Mesenchymal stem cell (in vitro differentiated cells and primary cell): Measurements from ENCODE around the gene SIAH3.
"Not testable (repeated sequence)": the region's sequence is repeated elsewhere in the genome, so short reads cannot be mapped to it uniquely, and the experiment has no call there.

Experiments
- DNase-seq: peaks from one replicate; pipeline ENCODE4 v3.0.0-alpha.2; 2013
- H2AFZ ChIP-seq: one replicate; pipeline ENCODE4 v1.6.1; 2013; ENCODE audit warnings: low read depth, mild to moderate bottlenecking, control low read depth, inconsistent platforms, low read length, moderate library complexity
- H2AK5ac ChIP-seq: 2 replicates; pipeline ENCODE4 v1.6.1; 2013; ENCODE audit warnings: low read length, moderate library complexity, mild to moderate bottlenecking, inconsistent platforms; ENCODE audit not compliant: severe bottlenecking
- H2BK120ac ChIP-seq: one replicate; pipeline ENCODE4 v1.6.1; 2013; ENCODE audit warnings: low read depth, mild to moderate bottlenecking, inconsistent platforms, low read length, moderate library complexity
- H2BK12ac ChIP-seq, 2 experiments: one replicate each; pipeline ENCODE4 v1.6.1; 2013; ENCODE audit warnings: inconsistent platforms in 2 of 2, low read length in 2 of 2, mild to moderate bottlenecking in 2 of 2, moderate library complexity in 2 of 2, control low read depth in 1 of 2
- H2BK15ac ChIP-seq: one replicate; pipeline ENCODE4 v1.6.1; 2013; ENCODE audit warnings: mild to moderate bottlenecking, low read depth, inconsistent platforms; ENCODE audit not compliant: poor library complexity, severe bottlenecking
- H2BK5ac ChIP-seq: 2 replicates; pipeline ENCODE4 v1.6.1; 2013; ENCODE audit warnings: low read depth, mild to moderate bottlenecking, low read length, control low read depth, inconsistent platforms; ENCODE audit not compliant: poor library complexity, severe bottlenecking
- H3K14ac ChIP-seq, 2 experiments: one replicate each; pipeline ENCODE4 v1.6.1; 2013; ENCODE audit warnings: inconsistent platforms in 2 of 2, low read length in 2 of 2, control low read depth in 1 of 2, mild to moderate bottlenecking in 1 of 2, moderate library complexity in 1 of 2
- H3K18ac ChIP-seq, 2 experiments: one replicate each; pipeline ENCODE4 v1.6.1; 2013; ENCODE audit warnings: inconsistent platforms in 2 of 2, low read length in 2 of 2, control low read depth in 1 of 2, low read depth in 1 of 2, mild to moderate bottlenecking in 1 of 2
- H3K23ac ChIP-seq, 2 experiments: one replicate each; pipeline ENCODE4 v1.6.1; 2013; ENCODE audit warnings: inconsistent platforms in 2 of 2, low read length in 2 of 2, mild to moderate bottlenecking in 2 of 2, moderate library complexity in 2 of 2, control low read depth in 1 of 2
- H3K27ac ChIP-seq: 2 replicates; pipeline ENCODE4 v1.5.1; 2013; ENCODE audit warnings: mild to moderate bottlenecking, moderate library complexity, low read length, control low read depth, inconsistent platforms; ENCODE audit not compliant: poor library complexity, severe bottlenecking
- H3K27me3 ChIP-seq, 2 experiments: 2 replicates each; pipeline versions ENCODE4 v1.6.1 to v1.7.0; 2013; ENCODE audit warnings: low read length in 2 of 2, mild to moderate bottlenecking in 2 of 2, moderate library complexity in 2 of 2, control low read depth in 1 of 2, inconsistent platforms in 1 of 2; ENCODE audit not compliant: control insufficient read depth in 1 of 2, insufficient read depth in 1 of 2
- H3K36me3 ChIP-seq, 2 experiments: 2 replicates each; pipeline versions ENCODE4 v1.6.1 to v1.7.0; 2013; ENCODE audit warnings: low read length in 2 of 2, control low read depth in 1 of 2, inconsistent platforms in 1 of 2, low read depth in 1 of 2, mild to moderate bottlenecking in 1 of 2; ENCODE audit not compliant: insufficient read depth in 2 of 2, control insufficient read depth in 1 of 2
- H3K4ac ChIP-seq, 2 experiments: one replicate each; pipeline ENCODE4 v1.6.1; 2013; ENCODE audit warnings: inconsistent platforms in 2 of 2, low read length in 2 of 2, mild to moderate bottlenecking in 2 of 2, moderate library complexity in 2 of 2, control low read depth in 1 of 2, low read depth in 1 of 2
- H3K4me1 ChIP-seq: 2 replicates; pipeline ENCODE4 v1.6.1; 2013; ENCODE audit warnings: low read depth, low read length, control low read depth; ENCODE audit not compliant: control insufficient read depth, insufficient read depth
- H3K4me2 ChIP-seq: 2 replicates; pipeline ENCODE4 v1.6.1; 2013; ENCODE audit warnings: low read length, mild to moderate bottlenecking, inconsistent platforms; ENCODE audit not compliant: poor library complexity, severe bottlenecking
- H3K4me3 ChIP-seq, 2 experiments: 2 replicates each; pipeline versions ENCODE4 v1.5.1 to v1.7.0; 2013; ENCODE audit warnings: low read length in 2 of 2, mild to moderate bottlenecking in 2 of 2, control low read depth in 1 of 2, low read depth in 1 of 2; ENCODE audit not compliant: insufficient read depth in 1 of 2
- H3K79me1 ChIP-seq: replicated peaks from 2 replicates; pipeline ENCODE4 v1.6.1; 2013; ENCODE audit warnings: mild to moderate bottlenecking, control low read depth, low read length, inconsistent platforms; ENCODE audit not compliant: poor library complexity, severe bottlenecking
- H3K9ac ChIP-seq: 2 replicates; pipeline ENCODE4 v1.7.0; 2013; ENCODE audit warnings: mild to moderate bottlenecking, low read length, moderate library complexity
- H3K9me3 ChIP-seq: 2 replicates; pipeline ENCODE4 v1.7.0; 2013; ENCODE audit warnings: mild to moderate bottlenecking, low read length; ENCODE audit not compliant: control insufficient read depth
- H4K8ac ChIP-seq: one replicate; pipeline ENCODE4 v1.6.1; 2013; ENCODE audit warnings: inconsistent platforms, mild to moderate bottlenecking, low read length, moderate library complexity
- H4K91ac ChIP-seq: one replicate; pipeline ENCODE4 v1.6.1; 2013; ENCODE audit warnings: mild to moderate bottlenecking, low read length, inconsistent platforms
- WGBS: methylation state at CpG from one replicate; pipeline ENCODE4 v1.1.7; 2013; ENCODE audit warnings: mixed read lengths; 5-methylcytosine and 5-hydroxymethylcytosine counted together

Gene SIAH3

DNA sequence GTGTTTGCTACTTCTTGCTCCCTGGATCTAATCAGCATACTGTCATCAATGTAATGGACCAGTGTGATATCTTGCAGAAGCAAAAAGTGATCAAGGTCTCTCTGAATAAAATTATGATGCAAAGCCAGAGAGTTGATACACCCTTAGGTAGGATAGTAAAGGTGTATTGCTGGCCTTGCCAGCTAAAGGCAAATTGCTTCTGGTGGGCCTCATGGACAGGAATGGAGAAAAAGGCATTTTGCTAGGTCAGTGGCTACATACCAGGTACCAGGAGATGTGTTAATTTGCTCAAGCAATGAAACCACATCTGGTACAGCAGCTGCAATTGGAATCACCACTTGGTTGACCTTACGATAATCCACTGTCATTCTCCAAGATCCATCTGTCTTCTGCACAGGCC lies 95.1 kb downstream of the SIAH3 start:
- H3K4me2 ChIP-seq, H4K8ac ChIP-seq, H3K4me1 ChIP-seq, H2BK5ac ChIP-seq, H3K18ac ChIP-seq, H3K4ac ChIP-seq, H2BK12ac ChIP-seq, H3K79me1 ChIP-seq, H3K9ac ChIP-seq, H2AK5ac ChIP-seq, H3K27me3 ChIP-seq, H3K27ac ChIP-seq, H3K23ac ChIP-seq, H3K36me3 ChIP-seq, H2BK15ac ChIP-seq, H3K4me3 ChIP-seq, H4K91ac ChIP-seq, H2BK120ac ChIP-seq, DNase-seq, H2AFZ ChIP-seq, H3K14ac ChIP-seq: not testable (repeated sequence)
- H3K9me3 ChIP-seq: peaks cover 32% of the 10 kb centered on the region
- no CpG with 5 or more reads among the region's 1 CpG for WGBS

- Histone ChIP-seq H3K9me3 (peaks cover 8% of the 10 kb centered on the region), H3K79me1 (no peaks in the 10 kb centered on the region), H2BK5ac (no peak overlapping the region), H2AFZ (no peak overlapping the region), H4K91ac (no peak overlapping the region), H2BK15ac (no peak overlapping the region), H3K27ac (no peak overlapping the region), H3K23ac (no peak overlapping the region), H3K4me2 (no peak overlapping the region), H3K4me1 (no peaks in the 10 kb centered on the region), H2AK5ac (no peak overlapping the region), H2BK120ac (no peak overlapping the region), H3K36me3 (no peaks in the 10 kb centered on the region), H4K8ac (no peak overlapping the region), H3K4ac (no peak overlapping the region), H3K9ac (no peak overlapping the region), H3K4me3 (no peak overlapping the region), H3K27me3 (peaks cover 25 to 34% of the 10 kb centered on the region in 2 experiments), H3K14ac (no peak overlapping the region), H2BK12ac (no peak overlapping the region), H3K18ac (no peak overlapping the region)
- 71% methylated on average over 1 of the region's 1 CpG for WGBS
- DNase-seq: no peak
Observed at GRCh38 chr13:45752510-45752909, 99.0 kb downstream of the SIAH3 start.

GRCh38 chr13:45751885-45752284 lies 99.7 kb downstream of the SIAH3 start:
- H3K9me3 ChIP-seq: peaks cover 1% of the 10 kb centered on the region
- no peaks in the 10 kb centered on the region for H3K36me3 ChIP-seq
- H3K4me2 ChIP-seq: no peak overlapping the region
- H3K27ac ChIP-seq: no peak overlapping the region
- H3K18ac ChIP-seq: no peak overlapping the region
- H4K8ac ChIP-seq: no peak overlapping the region
- H2BK5ac ChIP-seq: no peak overlapping the region
- H2AK5ac ChIP-seq: no peak overlapping the region
- no peak overlapping the region for H3K9ac ChIP-seq
- H3K14ac ChIP-seq: no peak overlapping the region
- H2BK12ac ChIP-seq: no peak overlapping the region
- no peaks in the 10 kb centered on the region for H3K79me1 ChIP-seq
- DNase-seq: no peak
- H3K27me3 ChIP-seq: peaks cover 25 to 34% of the 10 kb centered on the region in 2 experiments
- no peak overlapping the region for H2BK15ac ChIP-seq
- no peaks in the 10 kb centered on the region for H3K4me1 ChIP-seq
- no peak overlapping the region for H3K4me3 ChIP-seq
- H3K4ac ChIP-seq: no peak overlapping the region
- peak overlapping the region; percentile 45 for H4K91ac ChIP-seq
- no peak overlapping the region for H2AFZ ChIP-seq
- H2BK120ac ChIP-seq: no peak overlapping the region
- no peak overlapping the region for H3K23ac ChIP-seq

DNA sequence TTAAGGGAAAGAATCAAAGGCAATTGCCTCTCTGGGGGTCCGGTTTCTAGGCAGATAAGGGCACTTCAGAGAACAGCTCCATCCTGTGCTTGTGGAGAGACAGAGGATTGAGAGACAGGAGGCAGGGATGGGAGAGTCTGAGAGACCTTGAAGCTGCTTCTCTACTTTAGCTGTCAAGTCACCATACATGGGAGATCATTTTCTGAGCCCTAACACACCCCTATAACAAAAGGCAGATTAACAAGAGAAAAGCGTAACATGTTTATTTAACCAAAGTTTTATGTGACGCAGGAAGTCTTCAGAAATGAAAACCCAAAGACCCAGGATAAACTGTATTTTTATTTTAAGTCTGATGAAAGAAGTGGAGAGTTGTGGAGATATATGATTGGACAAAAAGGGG lies 101.0 kb downstream of the SIAH3 start:
- no peak overlapping the region for H2AK5ac ChIP-seq
- no peak overlapping the region for H3K4me3 ChIP-seq
- H3K23ac ChIP-seq: no peak overlapping the region
- H4K8ac ChIP-seq: no peak overlapping the region
- DNase-seq: no peak
- H2BK120ac ChIP-seq: no peak overlapping the region
- no peak overlapping the region for H2BK12ac ChIP-seq
- H3K79me1 ChIP-seq: no peaks in the 10 kb centered on the region
- H3K27me3 ChIP-seq: peaks cover 25 to 38% of the 10 kb centered on the region in 2 experiments
- H4K91ac ChIP-seq: no peak overlapping the region
- H3K18ac ChIP-seq: no peak overlapping the region
- H2BK5ac ChIP-seq: no peak overlapping the region
- H3K14ac ChIP-seq: no peak overlapping the region
- H3K27ac ChIP-seq: no peak overlapping the region
- H2AFZ ChIP-seq: no peak overlapping the region
- 92% methylated on average over 3 of the region's 3 CpGs for WGBS
- no peaks in the 10 kb centered on the region for H3K4me1 ChIP-seq
- no peaks in the 10 kb centered on the region for H3K36me3 ChIP-seq
- no peak overlapping the region for H3K9ac ChIP-seq
- no peaks in the 10 kb centered on the region for H3K9me3 ChIP-seq
- H3K4me2 ChIP-seq: no peak overlapping the region
- no peak overlapping the region for H2BK15ac ChIP-seq
- H3K4ac ChIP-seq: no peak overlapping the region
